CMK (cell line): ENCODE data around the gene IPO13.

Experiments
- DNase-seq: peaks from one replicate; pipeline ENCODE4 v3.0.0-alpha.2; 2010; ENCODE audit warnings: low read depth

IPO13 gene

GRCh38 chr1:43951021-43951985, 4.6 kb downstream of the IPO13 start:
- DNase-seq: no peak

- no peak for DNase-seq
These were observed 6.1 kb downstream of the IPO13 start for GRCh38 chr1:43952731-43953346.

GRCh38 chr1:43953361-43953760, 6.6 kb downstream of the IPO13 start:
- no peak for DNase-seq

- DNase-seq: no peak
These were observed 7.3 kb downstream of the IPO13 start for GRCh38 chr1:43954036-43954435.

GRCh38 chr1:43956234-43956633, 9.5 kb downstream of the IPO13 start:
- DNase-seq: no peak

- no peak for DNase-seq
These were observed 10.8 kb downstream of the IPO13 start for GRCh38 chr1:43957407-43958040.

- peak; percentile 60 for DNase-seq
These were observed 11.9 kb downstream of the IPO13 start for GRCh38 chr1:43958351-43959255.

GRCh38 chr1:43960798-43961197, 14.0 kb downstream of the IPO13 start:
- no peak for DNase-seq

- DNase-seq: no peak
These were observed 14.9 kb downstream of the IPO13 start for GRCh38 chr1:43961692-43962091.

GRCh38 chr1:43962324-43962723, 15.6 kb downstream of the IPO13 start:
- DNase-seq: no peak

GRCh38 chr1:43963006-43963405, 16.3 kb downstream of the IPO13 start:
- no peak for DNase-seq

GRCh38 chr1:43963890-43964289, 17.1 kb downstream of the IPO13 start:
- no peak for DNase-seq

- no peak for DNase-seq
These were observed 18.6 kb downstream of the IPO13 start for GRCh38 chr1:43965316-43965715.

- no peak for DNase-seq
These were observed 21.7 kb downstream of the IPO13 start for GRCh38 chr1:43968348-43968948.

GRCh38 chr1:43969416-43969745, 22.6 kb downstream of the IPO13 start:
- no peak for DNase-seq

- peak; percentile 95 for DNase-seq
These were observed 23.2 kb downstream of the IPO13 start, which contains the start of gene DPH2 for GRCh38 chr1:43969746-43970466. DPH2 (plus strand) TSS chr1:43970010; CDS start chr1:43970176, 166 bp downstream.

GRCh38 chr1:43970502-43970901, 23.8 kb downstream of the IPO13 start:
- no peak for DNase-seq

- DNase-seq: no peak
These were observed 24.2 kb downstream of the IPO13 start for GRCh38 chr1:43970911-43971310.

GRCh38 chr1:43971336-43971980, 24.7 kb downstream of the IPO13 start:
- no peak for DNase-seq

GRCh38 chr1:43973981-43974442, 27.3 kb downstream of the IPO13 start:
- no peak for DNase-seq
